WTC11 (cell line): ENCODE data around the gene NPEPL1. TPM values are rescaled to one million over a fixed set of nuclear protein-coding genes. Genes with fewer than 3 reads are reported as not detected.

Source experiments
- ATAC-seq: fragments of 200-7000 bp; cut with Tn5 transposase; 2 replicates; pipeline ENCODE4 v1.10.0; 2021; ENCODE audit warnings: mild to moderate bottlenecking, moderate library complexity
- CTCF ChIA-PET: fragments of 300-600 bp; sonication (Branson Sonifier 250); formaldehyde crosslinking; loops from one replicate; lab custom pipeline; 2021; ENCODE audit warnings: antibody characterized with exemption; lab: Charles Lee
- POLR2A ChIA-PET: fragments of 350-600 bp; sonication (Branson Sonifier 250); formaldehyde crosslinking; loops from one replicate; lab custom pipeline; 2021; ENCODE audit warnings: antibody characterized with exemption; lab: Charles Lee
- DNase-seq: peaks from one replicate; pipeline ENCODE4 v3.0.0; 2021; ENCODE audit warnings: low spot score
- H3K27ac Mint-ChIP-seq: 2 replicates; pipeline ENCODE4 v1.8.0; 2021; ENCODE audit warnings: mixed read lengths
- H3K27me3 Mint-ChIP-seq: 2 replicates; pipeline ENCODE4 v1.8.0; 2021; ENCODE audit warnings: low read depth, mild to moderate bottlenecking, moderate library complexity, mixed read lengths
- H3K36me3 Mint-ChIP-seq: 2 replicates; pipeline ENCODE4 v1.8.0; 2021; ENCODE audit warnings: mixed read lengths
- H3K4me1 Mint-ChIP-seq: 2 replicates; pipeline ENCODE4 v1.8.0; 2022; ENCODE audit warnings: mixed read lengths
- H3K4me3 Mint-ChIP-seq: 2 replicates; pipeline ENCODE4 v1.8.0; 2021; ENCODE audit warnings: mild to moderate bottlenecking, moderate library complexity, mixed read lengths
- H3K9me3 Mint-ChIP-seq: 2 replicates; pipeline ENCODE4 v1.8.0; 2021; ENCODE audit warnings: mixed read lengths
- ESRRA ChIP-seq: sonication (generic); formaldehyde crosslinking; IDR thresholded peaks from 2 replicates; pipeline ENCODE4 v1.8.1; 2022; ENCODE audit warnings: mild to moderate bottlenecking, missing genetic modification reagents, borderline replicate concordance
- ETV6 ChIP-seq: sonication (generic); formaldehyde crosslinking; IDR thresholded peaks from 2 replicates; pipeline ENCODE4 v1.8.1; 2022; ENCODE audit warnings: mild to moderate bottlenecking, missing genetic modification reagents
- FOXK1 ChIP-seq: sonication (generic); formaldehyde crosslinking; IDR thresholded peaks from 2 replicates; pipeline ENCODE4 v1.8.0; 2022; ENCODE audit warnings: mild to moderate bottlenecking, moderate library complexity, missing genetic modification reagents
- FOXP1 ChIP-seq: sonication (generic); formaldehyde crosslinking; IDR thresholded peaks from 2 replicates; pipeline ENCODE4 v1.8.0; 2022; ENCODE audit warnings: missing genetic modification reagents, mild to moderate bottlenecking, moderate library complexity, borderline replicate concordance
- JUN ChIP-seq: sonication (generic); formaldehyde crosslinking; IDR thresholded peaks from 2 replicates; pipeline ENCODE4 v1.8.0; 2023; ENCODE audit warnings: mild to moderate bottlenecking, missing genetic modification reagents
- MYBL2 ChIP-seq: sonication (generic); formaldehyde crosslinking; IDR thresholded peaks from 2 replicates; pipeline ENCODE4 v1.8.1; 2023; ENCODE audit warnings: mild to moderate bottlenecking, moderate library complexity, missing genetic modification reagents
- NFE2L1 ChIP-seq: sonication (generic); formaldehyde crosslinking; IDR thresholded peaks from 2 replicates; pipeline ENCODE4 v1.8.1; 2023; ENCODE audit warnings: missing genetic modification reagents
- NR3C1 ChIP-seq: sonication (generic); formaldehyde crosslinking; conservative IDR thresholded peaks from 2 replicates; pipeline ENCODE4 v1.8.1; 2023; ENCODE audit warnings: low read depth, mild to moderate bottlenecking, missing genetic modification reagents
- OVOL2 ChIP-seq: fragments of 250-450 bp; sonication (Bioruptor Pico); IDR thresholded peaks from 2 replicates; pipeline ENCODE4 v1.9.0; 2021; ENCODE audit warnings: mild to moderate bottlenecking, borderline replicate concordance
- SP1 ChIP-seq: sonication (generic); formaldehyde crosslinking; conservative IDR thresholded peaks from 2 replicates; pipeline ENCODE4 v1.8.1; 2022; ENCODE audit warnings: missing genetic modification reagents
- TCF7 ChIP-seq: sonication (generic); formaldehyde crosslinking; IDR thresholded peaks from 2 replicates; pipeline ENCODE4 v1.8.0; 2022; ENCODE audit warnings: mild to moderate bottlenecking, low read depth, missing genetic modification reagents, moderate library complexity
- USF2 ChIP-seq: sonication (generic); formaldehyde crosslinking; IDR thresholded peaks from 2 replicates; pipeline ENCODE4 v1.8.1; 2023; ENCODE audit warnings: mild to moderate bottlenecking, missing genetic modification reagents, moderate library complexity
- ZBTB43 ChIP-seq: sonication (generic); formaldehyde crosslinking; IDR thresholded peaks from 2 replicates; pipeline ENCODE4 v1.8.1; 2023; ENCODE audit warnings: mild to moderate bottlenecking, missing genetic modification reagents
- ZNF671 ChIP-seq: fragments of 250-450 bp; sonication (Bioruptor Pico); IDR thresholded peaks from 2 replicates; pipeline ENCODE4 v1.8.0; 2021; ENCODE audit warnings: mild to moderate bottlenecking
- total RNA-seq: library from RNA; stranded (reverse); gene quantifications from 3 replicates; pipeline ENCODE4 v1.2.3, GENCODE V29; 2021
- TF ChIP-seq, protein P1 (sequence below): sonication (generic); formaldehyde crosslinking; IDR thresholded peaks from 2 replicates; pipeline ENCODE4 v1.8.1; 2022; ENCODE audit warnings: mild to moderate bottlenecking, missing genetic modification reagents, moderate library complexity, borderline replicate concordance
- TF ChIP-seq, protein P2 (sequence below): sonication (generic); formaldehyde crosslinking; IDR thresholded peaks from 2 replicates; pipeline ENCODE4 v1.8.1; 2023; ENCODE audit warnings: mild to moderate bottlenecking, missing genetic modification reagents
- TF ChIP-seq, protein P3 (sequence below): sonication (generic); formaldehyde crosslinking; IDR thresholded peaks from 2 replicates; pipeline ENCODE4 v1.8.1; 2022; ENCODE audit warnings: low read depth, missing genetic modification reagents, borderline replicate concordance
- TF ChIP-seq, protein P4 (sequence below): sonication (generic); formaldehyde crosslinking; IDR thresholded peaks from 2 replicates; pipeline ENCODE4 v1.8.0; 2023; ENCODE audit warnings: missing genetic modification reagents, mild to moderate bottlenecking, borderline replicate concordance

The NPEPL1 gene
- total RNA-seq, 1 experiment from 2014 or later: 39.9 TPM

DNA sequence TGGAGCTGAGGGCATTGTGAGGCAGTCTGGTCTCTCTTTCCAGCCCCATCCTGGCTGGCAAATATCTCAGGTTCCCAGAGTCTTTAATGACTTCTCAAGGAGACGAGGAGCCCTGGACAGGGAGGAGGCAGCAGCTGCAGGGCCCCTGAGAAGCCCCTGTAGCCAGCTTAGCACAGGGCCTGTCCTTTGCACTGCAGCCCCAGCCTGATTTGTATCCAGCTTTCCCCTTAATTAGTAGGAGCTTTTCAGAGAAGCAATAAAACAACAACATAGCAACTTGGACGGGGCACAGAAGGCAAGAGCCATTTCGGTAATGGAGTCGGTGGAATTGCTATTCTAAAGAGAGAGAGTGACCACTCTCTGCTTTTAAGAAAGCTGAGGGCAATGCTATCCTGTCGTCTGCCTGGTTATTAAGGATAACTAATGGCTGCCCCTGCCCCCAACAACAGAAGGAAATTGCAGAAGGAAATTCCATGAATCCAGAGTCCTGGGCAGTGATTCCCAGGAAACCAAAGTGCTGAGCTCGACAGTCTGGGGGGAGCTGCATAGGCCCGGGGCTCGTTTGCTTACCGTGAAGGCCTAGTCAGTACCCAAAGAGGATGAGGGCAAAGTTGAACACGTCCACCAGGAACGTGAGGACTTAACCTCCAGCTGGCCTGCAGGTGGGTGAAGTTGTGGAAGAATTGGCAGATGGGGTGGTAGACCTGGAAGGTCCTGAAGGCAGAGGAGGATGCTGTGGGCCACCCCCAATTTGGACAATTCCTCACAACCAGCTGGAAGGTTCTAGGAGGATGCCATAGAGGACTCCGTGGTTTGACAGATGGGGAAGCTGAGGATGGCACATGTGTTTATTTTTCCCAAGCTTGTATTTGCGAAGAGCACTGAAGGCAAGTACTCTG lies 50.3 kb downstream of the NPEPL1 start (continued):
- TF ChIP-seq, protein P1, sequence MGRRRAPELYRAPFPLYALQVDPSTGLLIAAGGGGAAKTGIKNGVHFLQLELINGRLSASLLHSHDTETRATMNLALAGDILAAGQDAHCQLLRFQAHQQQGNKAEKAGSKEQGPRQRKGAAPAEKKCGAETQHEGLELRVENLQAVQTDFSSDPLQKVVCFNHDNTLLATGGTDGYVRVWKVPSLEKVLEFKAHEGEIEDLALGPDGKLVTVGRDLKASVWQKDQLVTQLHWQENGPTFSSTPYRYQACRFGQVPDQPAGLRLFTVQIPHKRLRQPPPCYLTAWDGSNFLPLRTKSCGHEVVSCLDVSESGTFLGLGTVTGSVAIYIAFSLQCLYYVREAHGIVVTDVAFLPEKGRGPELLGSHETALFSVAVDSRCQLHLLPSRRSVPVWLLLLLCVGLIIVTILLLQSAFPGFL (CRISPR knock-in tag): no peak
- TF ChIP-seq NFE2L1: no peak

DNA sequence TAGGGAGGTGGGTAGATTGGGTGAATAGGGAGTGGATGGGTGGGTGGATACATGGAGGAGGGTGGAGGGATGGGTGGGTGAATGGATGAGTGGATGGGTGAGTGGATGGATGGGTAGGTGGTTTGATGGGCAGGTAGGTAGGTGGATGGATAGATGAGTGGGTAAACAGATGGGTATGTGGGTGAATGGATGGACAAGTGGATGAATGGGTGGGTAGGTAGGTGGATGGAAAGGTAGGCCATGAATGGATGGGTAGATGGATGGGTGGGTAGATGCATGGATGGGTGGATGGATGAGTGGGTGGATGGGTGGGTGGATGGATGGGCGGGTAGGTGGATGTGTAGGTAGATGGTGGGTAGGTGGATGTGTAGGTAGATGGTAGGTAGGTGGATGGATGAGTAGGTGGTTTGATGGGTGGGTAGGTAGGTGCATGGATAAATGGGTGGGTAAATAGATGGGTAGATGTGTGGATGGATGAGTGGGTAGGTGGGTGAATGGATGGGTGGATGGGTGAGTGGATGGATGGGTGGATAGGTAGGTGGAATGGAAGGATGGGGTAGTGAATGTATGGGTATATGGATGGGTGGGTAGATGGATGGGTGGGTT lies 51.4 kb downstream of the NPEPL1 start:
- ChIA-PET POLR2A (no interaction called here), CTCF (no interaction called here)
- Mint-ChIP-seq H3K4me3 (no peak overlapping the region), H3K4me1 (peaks cover 10% of the 10 kb centered on the region), H3K9me3 (peaks cover 28% of the 10 kb centered on the region), H3K27me3 (peaks cover 34% of the 10 kb centered on the region), H3K36me3 (peaks cover 15% of the 10 kb centered on the region), H3K27ac (no peak overlapping the region)
- ATAC-seq (no peak), DNase-seq (no peak)
- no peak for TF ChIP-seq OVOL2 (CRISPR knock-in tag)
- TF ChIP-seq NR3C1 (CRISPR knock-in tag): no peak
- TF ChIP-seq ZBTB43: no peak
- TF ChIP-seq MYBL2 (CRISPR knock-in tag): no peak
- TF ChIP-seq FOXP1: no peak
- no peak for TF ChIP-seq JUN (CRISPR knock-in tag)
- no peak for TF ChIP-seq ESRRA
- TF ChIP-seq, protein P2, sequence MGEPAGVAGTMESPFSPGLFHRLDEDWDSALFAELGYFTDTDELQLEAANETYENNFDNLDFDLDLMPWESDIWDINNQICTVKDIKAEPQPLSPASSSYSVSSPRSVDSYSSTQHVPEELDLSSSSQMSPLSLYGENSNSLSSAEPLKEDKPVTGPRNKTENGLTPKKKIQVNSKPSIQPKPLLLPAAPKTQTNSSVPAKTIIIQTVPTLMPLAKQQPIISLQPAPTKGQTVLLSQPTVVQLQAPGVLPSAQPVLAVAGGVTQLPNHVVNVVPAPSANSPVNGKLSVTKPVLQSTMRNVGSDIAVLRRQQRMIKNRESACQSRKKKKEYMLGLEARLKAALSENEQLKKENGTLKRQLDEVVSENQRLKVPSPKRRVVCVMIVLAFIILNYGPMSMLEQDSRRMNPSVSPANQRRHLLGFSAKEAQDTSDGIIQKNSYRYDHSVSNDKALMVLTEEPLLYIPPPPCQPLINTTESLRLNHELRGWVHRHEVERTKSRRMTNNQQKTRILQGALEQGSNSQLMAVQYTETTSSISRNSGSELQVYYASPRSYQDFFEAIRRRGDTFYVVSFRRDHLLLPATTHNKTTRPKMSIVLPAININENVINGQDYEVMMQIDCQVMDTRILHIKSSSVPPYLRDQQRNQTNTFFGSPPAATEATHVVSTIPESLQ (CRISPR knock-in tag): no peak

DNA sequence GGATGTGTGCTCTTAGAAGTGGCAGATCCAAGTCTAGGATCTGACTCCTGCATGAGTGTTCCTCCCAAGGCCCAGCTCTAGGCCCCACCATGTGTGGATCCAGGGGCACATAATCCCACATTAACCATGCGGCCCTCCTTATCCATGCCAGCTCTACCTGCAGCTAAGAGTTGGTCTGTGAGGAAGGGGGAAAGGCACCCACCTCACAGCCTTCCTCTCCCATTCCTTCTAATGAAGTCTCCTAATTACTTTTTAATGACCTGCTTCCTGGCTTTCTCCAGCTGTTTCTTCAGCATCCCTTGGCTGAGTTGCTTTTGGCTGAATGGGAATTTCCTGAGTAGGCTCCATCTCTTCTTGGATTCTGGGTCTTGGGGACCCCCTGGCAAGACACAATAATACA lies 52.2 kb downstream of the NPEPL1 start:
- DNase-seq: no peak
- Mint-ChIP-seq H3K4me1 (peaks cover 10% of the 10 kb centered on the region), H3K27me3 (peaks cover 42% of the 10 kb centered on the region), H3K4me3 (no peak overlapping the region), H3K9me3 (peaks cover 20% of the 10 kb centered on the region), H3K27ac (no peak overlapping the region)
- ChIA-PET POLR2A (no interaction called here), CTCF (no interaction called here)
- no peak for ATAC-seq
- TF ChIP-seq TCF7: no peak
- no peak for TF ChIP-seq USF2 (CRISPR knock-in tag)
- no peak for TF ChIP-seq ZNF671 (CRISPR knock-in tag)
- TF ChIP-seq, all 79 proteins: peak for 0
- H3K36me3 Mint-ChIP-seq: 0 out of 2 replicates have a peak, but pooled peaks cover 7% of the 10 kb centered on the region

- Mint-ChIP-seq H3K4me1 (peaks cover 10% of the 10 kb centered on the region), H3K27me3 (peaks cover 48% of the 10 kb centered on the region), H3K27ac (no peak overlapping the region), H3K4me3 (no peak overlapping the region), H3K9me3 (peaks cover 15% of the 10 kb centered on the region), H3K36me3 (0 out of 2 replicates have a peak, but pooled peaks cover 1% of the 10 kb centered on the region)
- ATAC-seq (no peak), DNase-seq (no peak)
- POLR2A ChIA-PET: no interaction called here
- CTCF ChIA-PET: no interaction called here
- TF ChIP-seq FOXK1 (CRISPR knock-in tag) (no peak), MYBL2 (CRISPR knock-in tag) (no peak), JUN (CRISPR knock-in tag) (no peak), SP1 (CRISPR knock-in tag) (no peak), ETV6 (CRISPR knock-in tag) (no peak)
- TF ChIP-seq, protein P3, sequence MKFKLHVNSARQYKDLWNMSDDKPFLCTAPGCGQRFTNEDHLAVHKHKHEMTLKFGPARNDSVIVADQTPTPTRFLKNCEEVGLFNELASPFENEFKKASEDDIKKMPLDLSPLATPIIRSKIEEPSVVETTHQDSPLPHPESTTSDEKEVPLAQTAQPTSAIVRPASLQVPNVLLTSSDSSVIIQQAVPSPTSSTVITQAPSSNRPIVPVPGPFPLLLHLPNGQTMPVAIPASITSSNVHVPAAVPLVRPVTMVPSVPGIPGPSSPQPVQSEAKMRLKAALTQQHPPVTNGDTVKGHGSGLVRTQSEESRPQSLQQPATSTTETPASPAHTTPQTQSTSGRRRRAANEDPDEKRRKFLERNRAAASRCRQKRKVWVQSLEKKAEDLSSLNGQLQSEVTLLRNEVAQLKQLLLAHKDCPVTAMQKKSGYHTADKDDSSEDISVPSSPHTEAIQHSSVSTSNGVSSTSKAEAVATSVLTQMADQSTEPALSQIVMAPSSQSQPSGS (CRISPR knock-in tag): no peak
- TF ChIP-seq, protein P4, sequence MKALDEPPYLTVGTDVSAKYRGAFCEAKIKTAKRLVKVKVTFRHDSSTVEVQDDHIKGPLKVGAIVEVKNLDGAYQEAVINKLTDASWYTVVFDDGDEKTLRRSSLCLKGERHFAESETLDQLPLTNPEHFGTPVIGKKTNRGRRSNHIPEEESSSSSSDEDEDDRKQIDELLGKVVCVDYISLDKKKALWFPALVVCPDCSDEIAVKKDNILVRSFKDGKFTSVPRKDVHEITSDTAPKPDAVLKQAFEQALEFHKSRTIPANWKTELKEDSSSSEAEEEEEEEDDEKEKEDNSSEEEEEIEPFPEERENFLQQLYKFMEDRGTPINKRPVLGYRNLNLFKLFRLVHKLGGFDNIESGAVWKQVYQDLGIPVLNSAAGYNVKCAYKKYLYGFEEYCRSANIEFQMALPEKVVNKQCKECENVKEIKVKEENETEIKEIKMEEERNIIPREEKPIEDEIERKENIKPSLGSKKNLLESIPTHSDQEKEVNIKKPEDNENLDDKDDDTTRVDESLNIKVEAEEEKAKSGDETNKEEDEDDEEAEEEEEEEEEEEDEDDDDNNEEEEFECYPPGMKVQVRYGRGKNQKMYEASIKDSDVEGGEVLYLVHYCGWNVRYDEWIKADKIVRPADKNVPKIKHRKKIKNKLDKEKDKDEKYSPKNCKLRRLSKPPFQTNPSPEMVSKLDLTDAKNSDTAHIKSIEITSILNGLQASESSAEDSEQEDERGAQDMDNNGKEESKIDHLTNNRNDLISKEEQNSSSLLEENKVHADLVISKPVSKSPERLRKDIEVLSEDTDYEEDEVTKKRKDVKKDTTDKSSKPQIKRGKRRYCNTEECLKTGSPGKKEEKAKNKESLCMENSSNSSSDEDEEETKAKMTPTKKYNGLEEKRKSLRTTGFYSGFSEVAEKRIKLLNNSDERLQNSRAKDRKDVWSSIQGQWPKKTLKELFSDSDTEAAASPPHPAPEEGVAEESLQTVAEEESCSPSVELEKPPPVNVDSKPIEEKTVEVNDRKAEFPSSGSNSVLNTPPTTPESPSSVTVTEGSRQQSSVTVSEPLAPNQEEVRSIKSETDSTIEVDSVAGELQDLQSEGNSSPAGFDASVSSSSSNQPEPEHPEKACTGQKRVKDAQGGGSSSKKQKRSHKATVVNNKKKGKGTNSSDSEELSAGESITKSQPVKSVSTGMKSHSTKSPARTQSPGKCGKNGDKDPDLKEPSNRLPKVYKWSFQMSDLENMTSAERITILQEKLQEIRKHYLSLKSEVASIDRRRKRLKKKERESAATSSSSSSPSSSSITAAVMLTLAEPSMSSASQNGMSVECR: no peak
Measured at GRCh38 chr20:58745391-58745790, 52.8 kb downstream of the NPEPL1 start.
